BLaER1 treated with 17β-estradiol and CSF1 and Interleukin-3, amounts not matched to agents 10 nM and 100 nM (cell line): ENCODE measurements around the gene CDH23.

Experiments
- H3K27ac ChIP-seq, 11 experiments: shearing (Covaris generic); formaldehyde crosslinking; 2 replicates each; pipeline ENCODE4 v1.8.1; 2022
- H3K27me3 ChIP-seq, 11 experiments: shearing (Covaris generic); formaldehyde crosslinking; 2 replicates each; pipeline ENCODE4 v1.8.1; 2022
- H3K36me3 ChIP-seq, 11 experiments: shearing (Covaris generic); formaldehyde crosslinking; 2 replicates each; pipeline ENCODE4 v1.8.1; 2022
- H3K4me1 ChIP-seq, 10 experiments: shearing (Covaris generic); formaldehyde crosslinking; 2 replicates each; pipeline ENCODE4 v1.8.1; 2022
- H3K4me2 ChIP-seq, 11 experiments: shearing (Covaris generic); formaldehyde crosslinking; 2 replicates each; pipeline ENCODE4 v1.8.1; 2022
- H3K4me3 ChIP-seq, 10 experiments: shearing (Covaris generic); formaldehyde crosslinking; 2 replicates each; pipeline ENCODE4 v1.8.1; 2022
- H3K9ac ChIP-seq, 11 experiments: shearing (Covaris generic); formaldehyde crosslinking; 2 replicates each; pipeline ENCODE4 v1.8.1; 2022
- H3K9me3 ChIP-seq, 11 experiments: shearing (Covaris generic); formaldehyde crosslinking; replicated peaks in 1 of 11; 2 replicates each; pipeline ENCODE4 v1.8.1; 2022
- H4K20me1 ChIP-seq, 11 experiments: shearing (Covaris generic); formaldehyde crosslinking; 2 replicates each; pipeline ENCODE4 v1.8.1; 2022
- Cebpa-rat ChIP-seq, 11 experiments: shearing (Covaris generic); IDR thresholded peaks; 2 replicates each; pipeline ENCODE4 v1.8.1; 2022

CDH23 gene

GRCh38 chr10:71860243-71861029 lies 463.7 kb downstream of the CDH23 start:
- Histone ChIP-seq H3K9me3 (no peaks in the 10 kb centered on the region), H4K20me1 (no peaks in the 10 kb centered on the region), H3K9ac (peak overlapping the region; percentile 64 to 82 (median 79)), H3K4me3 (no peak overlapping the region), H3K27me3 (no peaks in the 10 kb centered on the region), H3K4me2 (peak overlapping the region; percentile 53 to 89 (median 79)), H3K36me3 (no peaks in the 10 kb centered on the region), H3K27ac (peak overlapping the region; percentile 83 to 94 (median 90)), H3K4me1 (peaks cover 36 to 100% (median 90%) of the 10 kb centered on the region in 10 experiments)
- peak in 2 of 11 experiments; percentile 23 to 27; a peak in 1 of 22 replicates for TF ChIP-seq Cebpa-rat (IDR thresholded peaks at IDR 0.05)

- Histone ChIP-seq H3K9me3 (no peaks in the 10 kb centered on the region), H4K20me1 (no peaks in the 10 kb centered on the region), H3K27me3 (no peaks in the 10 kb centered on the region), H3K36me3 (no peaks in the 10 kb centered on the region), H3K9ac (0 out of 22 replicates have a peak overlapping the region, but pooled peaks of 1 of the 11 experiments have one; percentile 2), H3K27ac (peak overlapping the region in 8 of 11 experiments; percentile 84 to 94 (median 90); a peak in 16 of 22 replicates), H3K4me3 (no peak overlapping the region), H3K4me2 (peak overlapping the region in 6 of 11 experiments; percentile 9 to 89 (median 80); a peak in 7 of 22 replicates), H3K4me1 (peaks cover 52 to 100% (median 99%) of the 10 kb centered on the region in 10 experiments)
- no peak for TF ChIP-seq Cebpa-rat (IDR thresholded peaks at IDR 0.05)
Observed at GRCh38 chr10:71863203-71863602, 466.5 kb downstream of the CDH23 start.

- peak in 1 of 11 experiments; percentile 29; a peak in 1 of 22 replicates for TF ChIP-seq Cebpa-rat (IDR thresholded peaks at IDR 0.05)
- no peaks in the 10 kb centered on the region for H3K9me3 ChIP-seq
- H3K9ac ChIP-seq: peak overlapping the region in 9 of 11 experiments; percentile 35 to 66 (median 61); a peak in 15 of 22 replicates
- peak overlapping the region in 9 of 11 experiments; percentile 67 to 94 (median 90); a peak in 18 of 22 replicates for H3K27ac ChIP-seq
- H3K4me1 ChIP-seq: peaks cover 47 to 87% (median 85%) of the 10 kb centered on the region in 10 experiments
- H3K4me2 ChIP-seq: peak overlapping the region; percentile 57 to 89 (median 75)
- no peaks in the 10 kb centered on the region for H3K36me3 ChIP-seq
- H4K20me1 ChIP-seq: no peaks in the 10 kb centered on the region
- no peaks in the 10 kb centered on the region for H3K27me3 ChIP-seq
- no peak overlapping the region for H3K4me3 ChIP-seq
Observed at GRCh38 chr10:71864911-71865361, 468.2 kb downstream of the CDH23 start.
